Ishikawa (cell line): ENCODE measurements around the gene IFNGR2.

Experiments used
- CEBPB ChIP-seq: IDR thresholded peaks from 2 replicates; pipeline ENCODE4 v1.6.1; 2012
- RAD21 ChIP-seq: IDR thresholded peaks from 2 replicates; pipeline ENCODE4 v1.6.1; 2012; ENCODE audit warnings: low read depth
- TAF1 ChIP-seq: IDR thresholded peaks from 2 replicates; pipeline ENCODE4 v1.6.1; 2012; ENCODE audit warnings: low read depth, mild to moderate bottlenecking
- YY1 ChIP-seq: IDR thresholded peaks from 2 replicates; pipeline ENCODE4 v1.6.1; 2012; ENCODE audit warnings: low read depth
- ZBTB7A ChIP-seq: IDR thresholded peaks from 2 replicates; pipeline ENCODE4 v1.6.1; 2012; ENCODE audit warnings: low read depth
- TF ChIP-seq, protein P1 (sequence below): IDR thresholded peaks from 2 replicates; pipeline ENCODE4 v1.6.1; 2012

DNA sequence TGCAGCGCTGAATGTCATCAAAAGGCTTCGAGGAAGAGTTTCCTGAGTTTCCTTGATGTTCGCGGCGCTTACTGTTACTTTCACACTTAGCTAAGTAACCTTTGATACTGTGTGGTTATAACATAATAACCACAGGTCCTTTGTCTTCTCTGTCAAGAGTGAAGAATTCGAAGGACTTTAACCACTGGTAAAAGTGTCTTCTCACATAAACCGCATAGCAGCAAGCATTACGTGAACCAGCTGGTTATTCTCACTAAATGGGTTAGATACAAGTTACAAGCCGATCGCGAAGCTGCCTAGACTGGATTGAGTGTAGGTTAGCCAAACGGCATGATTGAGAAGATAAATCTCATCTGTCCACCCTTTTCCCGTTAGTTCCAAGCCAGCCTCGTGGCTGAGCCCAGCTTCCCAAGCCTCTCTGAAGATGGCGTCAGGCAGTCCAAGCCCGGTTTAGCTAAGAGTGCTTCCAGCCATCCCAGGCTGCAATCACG, 18.3 kb upstream of the IFNGR2 start:
- TF ChIP-seq YY1 = no peak
- TF ChIP-seq, protein P1, sequence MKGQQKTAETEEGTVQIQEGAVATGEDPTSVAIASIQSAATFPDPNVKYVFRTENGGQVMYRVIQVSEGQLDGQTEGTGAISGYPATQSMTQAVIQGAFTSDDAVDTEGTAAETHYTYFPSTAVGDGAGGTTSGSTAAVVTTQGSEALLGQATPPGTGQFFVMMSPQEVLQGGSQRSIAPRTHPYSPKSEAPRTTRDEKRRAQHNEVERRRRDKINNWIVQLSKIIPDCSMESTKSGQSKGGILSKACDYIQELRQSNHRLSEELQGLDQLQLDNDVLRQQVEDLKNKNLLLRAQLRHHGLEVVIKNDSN = no peak
- no peak for TF ChIP-seq ZBTB7A
- no peak for TF ChIP-seq CEBPB
- no peak for TF ChIP-seq RAD21
- no peak for TF ChIP-seq TAF1
